GM21390 (cell line): ENCODE measurements around the gene PREP.

Experiments used
- ATAC-seq: cut with Tn5 transposase; IDR thresholded peaks from one replicate; pipeline ENCODE4 v1.9.1; 2021; ENCODE audit not compliant: unreplicated experiment

Gene PREP

DNA sequence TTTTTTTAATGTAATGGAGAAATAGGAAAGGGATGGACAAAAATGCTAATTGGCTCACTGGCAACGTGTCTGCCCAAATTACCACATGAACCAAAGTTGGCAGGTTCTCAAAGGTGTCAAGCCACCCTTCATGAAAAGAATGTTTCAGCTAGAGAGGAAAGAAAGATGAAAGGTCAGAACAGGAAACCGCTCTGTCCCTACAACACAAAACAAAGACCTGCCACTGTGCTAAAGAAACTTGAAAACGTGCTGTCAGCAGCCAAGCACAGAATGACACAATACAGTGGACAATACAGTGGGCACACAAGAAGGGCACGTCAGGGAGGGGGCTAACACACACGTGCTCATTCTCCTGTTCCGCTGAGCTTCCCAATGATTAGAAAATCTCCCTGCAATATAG lies 4.9 kb downstream of the PREP start:
- ATAC-seq = no peak

DNA sequence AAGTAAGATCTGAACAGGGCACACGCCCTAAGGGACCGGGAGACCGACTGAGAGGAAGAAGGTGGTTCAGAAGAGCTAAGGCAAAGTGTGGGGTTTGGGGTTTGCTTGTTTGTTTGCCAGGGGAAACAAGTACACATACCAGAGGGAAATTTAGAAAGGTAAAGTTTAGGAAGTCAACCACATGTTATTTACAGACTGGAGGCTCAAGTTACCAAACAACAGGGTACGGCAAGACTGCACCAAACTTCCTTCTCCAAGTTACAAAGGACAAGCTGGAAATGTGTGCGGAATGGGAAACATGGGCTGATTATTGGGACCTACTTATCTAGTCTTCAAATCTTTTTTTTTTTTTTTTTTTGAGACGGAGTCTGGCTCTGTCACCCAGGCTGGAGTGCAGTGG lies 11.2 kb downstream of the PREP start:
- ATAC-seq = no peak

DNA sequence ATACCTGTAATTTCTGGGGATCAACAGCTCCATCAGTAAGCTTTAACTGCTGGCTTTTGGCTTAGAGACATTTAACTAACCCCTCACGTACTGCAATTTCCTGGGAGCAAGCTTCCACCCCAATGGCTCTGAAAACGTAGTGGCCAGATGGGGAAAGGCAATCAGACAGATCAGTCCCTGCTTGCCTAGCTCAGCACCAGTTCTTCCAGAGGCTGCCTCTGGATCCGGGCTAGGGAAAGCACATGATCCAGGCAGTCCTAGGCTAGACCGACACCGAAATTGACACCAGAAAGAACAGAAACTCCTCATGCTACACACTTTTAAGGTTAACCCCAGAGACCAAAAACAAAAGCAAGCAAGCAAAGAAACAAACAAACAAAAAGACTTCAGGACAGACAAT lies 13.3 kb downstream of the PREP start:
- no peak for ATAC-seq

DNA sequence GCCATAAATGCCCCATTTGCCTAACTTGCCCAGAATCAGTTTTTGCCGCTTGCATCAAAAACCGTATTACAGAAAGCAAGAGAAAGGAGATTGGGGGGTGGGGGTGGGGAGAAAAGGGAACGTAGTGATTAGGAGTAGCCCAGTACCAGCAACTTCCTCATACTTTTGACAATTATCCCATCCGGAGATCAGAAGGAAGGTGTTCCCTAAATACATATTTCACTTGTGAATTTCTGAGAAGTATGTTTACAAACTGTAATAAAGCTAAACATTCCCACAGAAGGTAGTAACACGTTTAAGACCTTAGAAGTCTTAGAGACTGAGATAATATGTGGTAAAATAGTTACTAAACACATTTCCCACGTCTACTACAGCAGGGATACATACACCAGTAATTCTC lies 14.5 kb downstream of the PREP start:
- ATAC-seq = no peak

DNA sequence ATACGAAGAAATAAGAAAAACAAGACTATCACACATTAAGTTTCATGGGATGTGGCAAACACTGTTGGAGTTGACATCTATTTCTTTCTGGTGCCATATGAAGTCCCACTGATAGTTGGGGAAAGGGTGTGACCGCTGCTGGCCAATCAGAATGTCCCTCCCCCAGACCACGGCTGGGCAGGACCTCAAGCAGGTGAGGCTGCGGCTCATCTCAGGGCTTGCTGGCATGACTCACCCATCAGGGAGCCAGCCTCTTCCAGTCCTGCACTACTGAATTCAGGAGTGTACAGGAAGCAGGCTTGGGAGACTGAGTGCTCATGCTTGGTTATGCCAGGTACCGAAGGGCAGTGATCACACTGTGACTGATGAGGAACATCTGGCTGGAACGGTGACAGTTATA lies 18.9 kb downstream of the PREP start:
- no peak for ATAC-seq

DNA sequence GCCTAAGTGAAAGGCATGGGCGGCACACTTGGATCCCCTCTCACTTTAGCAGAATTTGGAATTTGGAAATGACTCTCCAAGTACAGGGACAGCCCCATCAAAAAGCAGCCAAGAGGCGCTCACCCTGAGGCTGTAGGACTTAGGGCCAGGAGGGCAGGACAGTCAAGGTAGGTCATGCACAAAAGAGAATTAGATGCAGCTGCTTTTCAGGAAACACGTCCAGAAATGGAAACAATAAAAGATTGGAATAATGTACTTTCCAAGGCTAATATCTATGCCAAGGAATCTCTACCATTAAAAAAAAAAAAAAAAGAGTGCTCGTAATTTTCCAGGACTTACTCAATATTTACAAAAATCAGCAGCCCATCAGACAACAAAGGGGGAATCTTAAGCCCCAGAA lies 19.9 kb downstream of the PREP start:
- no peak for ATAC-seq

DNA sequence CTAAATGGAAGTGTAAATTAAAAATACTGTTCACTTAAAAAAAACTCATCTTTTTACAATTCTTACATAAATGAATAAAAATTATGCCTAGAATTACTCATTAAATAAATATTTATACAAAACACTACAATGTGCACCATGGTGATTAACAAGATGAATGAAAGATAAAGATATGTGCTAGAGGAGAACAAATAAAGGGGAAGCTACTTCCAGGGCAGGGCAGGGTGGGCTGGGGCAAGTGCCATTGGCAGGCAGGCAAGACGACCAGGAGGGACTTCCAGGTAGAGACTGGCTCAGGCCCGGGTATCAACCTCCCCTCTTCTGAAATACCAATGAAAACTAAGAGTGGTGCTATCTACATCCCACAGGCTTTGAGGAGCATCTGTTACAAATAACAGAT lies 20.4 kb downstream of the PREP start:
- ATAC-seq = no peak

DNA sequence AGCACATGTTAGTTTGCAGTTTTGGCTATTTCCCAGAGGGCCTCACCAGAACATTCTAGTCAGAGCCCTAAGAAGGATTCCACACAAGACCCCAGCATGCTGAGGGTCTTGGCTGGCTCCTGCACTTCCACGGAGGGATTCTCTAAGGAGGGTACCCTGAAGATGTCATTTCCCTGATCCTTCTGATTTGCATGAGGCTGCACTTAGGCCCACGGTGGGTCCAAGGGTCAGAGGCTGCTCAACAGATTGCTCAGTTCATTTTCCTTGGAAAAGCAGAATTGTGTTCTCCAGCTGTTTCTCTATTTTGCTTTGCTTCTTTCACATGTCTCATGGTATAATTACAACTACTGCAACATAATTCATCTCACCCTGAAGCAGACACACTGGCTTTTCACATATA lies 22.2 kb downstream of the PREP start:
- ATAC-seq = no peak

DNA sequence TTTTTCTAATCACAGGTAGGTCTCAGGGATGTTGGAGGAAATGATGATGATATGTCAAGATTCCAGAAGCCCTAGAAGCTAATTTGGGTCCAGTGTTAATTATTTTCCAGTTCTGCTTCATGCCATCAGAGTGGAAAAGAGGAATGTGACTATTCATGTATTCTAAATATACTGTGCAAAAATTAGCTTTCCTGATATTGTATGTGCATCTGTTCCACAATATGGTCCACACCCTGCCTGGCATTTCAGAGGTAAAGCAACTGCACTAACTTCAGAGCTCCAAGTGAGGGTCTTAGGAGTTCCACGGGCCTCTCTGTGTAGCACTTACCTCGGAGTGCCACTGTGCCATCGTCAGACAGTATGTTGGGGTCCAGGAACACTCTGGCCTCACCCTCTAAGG lies 27.1 kb downstream of the PREP start:
- no peak for ATAC-seq

DNA sequence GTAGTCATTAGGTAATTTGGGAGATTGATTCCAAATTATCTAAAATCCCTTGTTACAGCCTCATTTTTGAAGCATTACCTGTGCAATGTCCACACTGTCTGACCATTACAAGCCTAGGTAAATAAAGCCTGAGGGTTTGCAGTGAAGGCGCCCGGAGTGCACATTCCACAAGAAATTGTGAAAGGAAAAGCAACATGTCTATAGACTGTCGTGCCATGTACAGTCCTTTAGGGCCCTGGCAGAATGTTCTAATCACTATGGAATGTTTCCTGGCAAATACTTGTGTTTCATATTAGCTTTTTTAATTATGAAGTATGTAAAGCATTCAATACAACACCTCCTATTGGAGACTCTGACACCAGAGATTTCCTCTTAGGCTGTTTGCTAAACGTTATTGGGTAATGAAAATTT lies 28.9 kb downstream of the PREP start:
- ATAC-seq = no peak

DNA sequence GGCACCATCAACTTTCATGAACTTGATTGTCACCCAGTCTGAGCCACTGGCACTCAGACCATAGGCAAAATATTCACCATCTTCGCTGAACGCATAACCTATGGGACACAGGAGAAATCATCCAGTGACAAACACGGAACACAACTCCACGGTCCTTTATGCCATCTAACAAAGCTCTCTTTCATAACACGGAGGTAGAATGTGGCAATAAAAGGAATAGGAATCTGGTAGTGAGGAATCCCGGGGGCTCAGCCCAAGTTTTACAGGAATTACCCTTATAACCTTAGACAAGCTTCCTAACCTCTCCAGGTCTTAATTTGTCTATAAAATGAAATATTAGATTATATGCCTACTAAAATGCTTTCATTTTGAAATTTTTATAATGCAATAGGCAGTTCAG lies 29.4 kb downstream of the PREP start:
- ATAC-seq = no peak

DNA sequence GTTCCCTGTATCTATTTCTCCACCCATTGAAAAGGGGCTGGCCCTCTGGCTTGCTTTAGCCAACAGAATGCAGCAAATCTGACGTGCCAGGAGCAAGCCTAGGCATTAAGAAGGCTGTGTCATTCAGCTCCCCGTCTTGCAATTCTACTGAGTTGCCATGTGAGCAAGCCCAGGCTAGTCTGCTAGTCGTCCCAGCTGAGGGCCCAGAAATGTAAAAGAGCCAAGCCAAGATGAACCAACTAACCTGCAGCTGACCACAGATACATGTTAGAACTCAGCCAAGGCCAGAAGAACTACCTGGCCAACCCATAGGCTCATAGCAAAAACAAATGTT lies 30.1 kb downstream of the PREP start:
- ATAC-seq = no peak

DNA sequence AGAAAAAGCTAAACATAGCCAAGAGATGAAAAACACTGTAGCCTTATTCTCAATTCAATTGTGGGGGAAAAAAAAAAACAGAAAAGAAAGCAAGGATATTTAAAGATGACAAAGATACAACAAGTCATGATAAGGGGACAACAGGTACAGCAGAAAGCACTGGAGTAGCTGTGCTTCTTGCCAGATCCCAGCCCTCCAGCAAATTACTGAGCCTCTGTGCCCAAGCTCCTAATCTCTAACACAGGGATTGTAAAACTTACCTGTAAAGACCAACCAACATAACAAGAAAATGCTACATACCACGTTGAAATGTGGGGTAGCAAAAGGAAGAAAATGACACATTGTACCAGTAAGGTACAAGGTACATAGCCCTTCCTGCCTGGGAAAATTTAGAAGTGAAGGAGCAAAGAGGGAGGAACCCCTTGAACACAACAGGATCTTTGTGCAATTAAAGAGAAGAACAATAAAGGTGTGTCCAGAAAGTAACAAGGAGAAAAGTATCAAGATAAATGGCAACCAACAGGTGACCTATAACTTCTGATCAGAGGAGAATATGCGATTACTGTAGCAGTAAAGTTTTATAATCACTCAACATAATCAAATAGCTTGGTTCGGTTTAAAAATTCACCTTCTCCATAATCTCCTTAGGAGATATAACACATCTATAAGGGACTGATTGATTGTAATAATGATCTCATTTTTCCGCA lies 30.6 kb downstream of the PREP start:
- no peak for ATAC-seq

DNA sequence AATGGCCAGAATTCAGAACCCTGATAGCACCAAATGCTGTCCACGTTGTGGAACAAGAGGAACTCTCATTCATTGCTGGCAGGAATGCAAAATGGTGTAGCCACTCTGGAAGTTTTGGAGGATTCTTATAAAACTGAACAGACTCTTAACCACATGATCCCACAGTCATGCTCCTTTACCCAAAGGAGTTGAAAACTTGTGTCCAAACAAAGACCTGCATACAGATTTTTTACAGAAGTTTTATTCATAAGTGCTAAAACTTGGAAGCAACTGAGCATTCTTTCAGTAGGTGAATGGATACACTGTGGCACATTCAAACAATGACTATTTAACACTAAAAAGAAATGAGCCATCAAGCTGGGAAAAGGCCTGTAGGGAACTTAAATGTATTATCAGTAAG lies 32.5 kb downstream of the PREP start:
- no peak for ATAC-seq

DNA sequence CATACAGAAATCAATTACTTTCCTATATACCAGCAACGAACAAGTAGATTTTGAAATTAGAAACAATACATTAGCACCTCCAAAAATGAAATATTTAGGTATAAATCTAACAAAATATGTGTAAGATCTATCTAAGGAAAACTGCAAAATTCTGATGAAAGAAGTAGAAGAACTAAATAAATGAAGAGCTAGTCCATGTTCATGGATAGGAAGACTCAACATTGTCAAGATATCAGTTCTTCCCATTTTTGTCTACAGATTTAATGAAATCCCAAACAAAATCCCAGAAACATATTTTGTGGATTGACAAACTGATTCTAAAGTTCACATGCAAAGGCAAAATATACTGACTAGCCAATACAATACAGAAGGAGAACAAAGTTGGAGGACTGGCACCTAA lies 33.7 kb downstream of the PREP start:
- ATAC-seq = no peak

DNA sequence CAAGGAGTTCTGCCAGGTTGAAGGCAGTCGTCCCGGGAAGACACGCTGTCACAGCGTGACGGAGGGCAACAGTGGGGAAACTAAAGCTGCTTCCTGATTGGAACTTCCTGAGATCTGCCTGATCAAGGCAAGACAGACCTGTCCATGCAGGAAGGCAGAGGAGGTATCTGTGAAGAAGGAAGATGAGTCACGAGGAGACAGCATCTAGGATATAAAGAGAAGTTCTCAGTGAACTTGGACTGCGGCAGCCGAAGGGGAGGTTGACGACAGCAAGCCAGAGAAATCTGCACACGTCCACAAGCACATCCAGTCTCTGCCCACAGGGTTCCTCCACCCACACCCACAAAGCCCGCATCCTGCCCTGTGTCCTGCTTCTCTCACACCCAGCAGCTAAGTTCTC lies 38.6 kb downstream of the PREP start:
- no peak for ATAC-seq

DNA sequence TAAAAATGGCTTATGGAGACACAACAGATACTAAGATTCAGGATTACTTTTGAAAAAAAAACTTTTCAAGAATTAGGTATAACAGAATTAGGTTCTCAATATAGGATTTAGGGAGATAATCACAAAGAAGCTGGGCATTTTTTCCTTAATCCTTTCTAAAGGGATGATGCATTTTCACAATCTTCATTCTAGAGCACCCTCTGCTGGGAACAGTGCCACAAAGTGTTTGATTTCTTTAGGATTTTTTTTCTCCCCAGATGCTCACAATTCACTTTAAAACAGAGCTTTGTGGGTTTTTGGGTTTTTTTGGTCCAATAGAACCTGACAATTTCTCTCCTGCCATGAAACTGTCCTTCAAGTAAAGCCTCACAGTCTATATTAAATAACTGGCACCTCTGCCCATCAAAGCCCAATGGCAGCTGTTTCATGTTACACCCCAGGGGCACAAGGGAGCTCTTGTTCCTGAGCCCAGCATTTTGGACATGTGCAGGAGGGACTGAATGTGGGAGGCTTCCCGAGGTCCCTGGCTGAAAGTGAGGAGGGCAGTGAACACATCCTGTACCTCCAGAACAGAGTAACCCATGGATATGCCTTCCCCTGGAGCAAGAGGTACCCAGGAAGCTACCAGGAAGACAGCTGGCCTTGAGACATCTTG lies 39.7 kb downstream of the PREP start:
- ATAC-seq = no peak

DNA sequence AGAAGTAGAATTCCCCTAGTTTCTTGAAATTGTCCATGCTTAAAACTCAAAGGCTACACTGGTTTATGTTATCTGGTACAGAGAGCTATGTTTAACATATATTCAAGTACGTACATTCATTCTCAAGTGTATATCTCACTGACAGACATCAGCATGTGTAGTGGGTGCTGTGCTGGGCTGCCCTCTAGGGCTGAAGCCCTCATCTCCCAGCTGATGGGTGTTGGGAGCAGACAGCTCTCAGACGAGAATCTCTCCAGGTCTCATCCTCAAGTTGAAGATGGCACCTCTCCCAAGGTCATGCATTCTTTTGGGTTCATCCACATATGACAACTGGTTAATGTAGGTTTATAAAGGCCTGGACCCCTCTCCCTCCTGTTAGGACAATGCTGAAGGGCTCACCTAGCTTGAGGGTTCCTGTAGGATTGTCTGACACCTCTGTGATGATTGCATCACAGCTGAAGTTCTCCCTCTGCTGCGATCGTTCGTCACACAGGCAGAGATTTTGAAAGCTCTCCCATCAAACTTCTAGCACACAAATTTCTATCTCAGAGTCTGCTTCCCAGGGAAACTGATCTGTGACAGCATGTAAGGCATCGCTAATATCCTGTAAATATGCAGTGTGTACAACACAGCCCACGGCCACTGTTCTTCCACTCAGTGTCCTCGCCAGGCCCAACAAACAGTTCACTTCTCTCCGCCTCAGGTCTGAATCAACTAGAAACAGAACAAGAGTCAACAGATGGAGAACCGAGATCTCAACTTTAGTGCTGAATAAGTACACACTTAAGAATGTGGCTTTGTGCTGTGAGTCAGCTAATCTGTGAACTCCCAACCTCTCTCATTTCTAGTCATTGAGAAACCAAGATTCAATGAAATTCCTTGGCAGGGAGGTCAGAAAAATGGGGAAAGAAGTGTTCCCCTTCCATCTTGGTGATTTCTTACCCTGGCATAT lies 43.2 kb downstream of the PREP start:
- ATAC-seq = no peak

DNA sequence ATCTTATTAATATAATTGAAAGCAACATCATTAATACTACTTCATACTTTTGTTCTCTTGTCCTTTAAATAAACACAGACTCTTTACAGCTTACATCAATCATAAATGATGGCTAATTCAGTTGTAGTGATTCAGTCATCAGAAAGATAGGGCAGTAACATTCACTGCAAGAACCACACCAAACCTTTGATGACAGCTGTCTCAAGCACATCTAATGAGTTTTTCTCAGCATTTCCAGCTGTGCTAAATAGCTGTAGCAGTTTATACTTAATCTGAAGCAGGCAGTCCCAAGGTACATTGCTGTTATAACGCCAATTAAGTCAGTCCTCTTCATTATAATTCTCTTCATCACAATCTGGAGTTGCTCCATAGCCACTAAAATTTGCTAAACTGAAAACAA lies 45.7 kb downstream of the PREP start:
- no peak for ATAC-seq

DNA sequence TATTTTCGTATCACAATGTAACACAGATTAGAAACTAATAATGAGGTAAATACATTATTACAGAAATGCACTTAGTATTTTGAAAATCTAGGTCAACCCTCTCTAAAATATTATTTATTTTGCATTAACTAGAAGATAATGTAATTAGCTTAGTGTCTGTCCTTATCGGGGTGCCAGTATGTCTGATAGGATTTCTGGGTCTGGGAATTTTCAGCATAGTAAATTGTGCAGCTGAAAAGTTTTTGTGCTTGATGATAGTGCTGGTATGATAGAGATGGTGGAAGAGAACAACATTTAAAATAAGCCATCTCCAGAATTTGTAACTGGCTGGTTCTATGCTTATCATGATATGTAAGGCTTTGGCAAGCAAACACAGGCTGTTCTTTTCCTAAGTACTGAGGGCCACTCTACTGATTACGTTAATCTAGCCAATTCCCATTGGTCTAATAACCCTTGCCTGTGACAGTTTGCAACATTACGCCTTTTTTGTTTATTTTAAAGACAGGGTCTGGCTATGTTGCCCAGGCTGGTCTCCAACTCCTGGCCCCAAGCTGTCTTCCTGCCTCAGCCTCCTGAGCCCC lies 50.8 kb downstream of the PREP start:
- ATAC-seq = no peak

DNA sequence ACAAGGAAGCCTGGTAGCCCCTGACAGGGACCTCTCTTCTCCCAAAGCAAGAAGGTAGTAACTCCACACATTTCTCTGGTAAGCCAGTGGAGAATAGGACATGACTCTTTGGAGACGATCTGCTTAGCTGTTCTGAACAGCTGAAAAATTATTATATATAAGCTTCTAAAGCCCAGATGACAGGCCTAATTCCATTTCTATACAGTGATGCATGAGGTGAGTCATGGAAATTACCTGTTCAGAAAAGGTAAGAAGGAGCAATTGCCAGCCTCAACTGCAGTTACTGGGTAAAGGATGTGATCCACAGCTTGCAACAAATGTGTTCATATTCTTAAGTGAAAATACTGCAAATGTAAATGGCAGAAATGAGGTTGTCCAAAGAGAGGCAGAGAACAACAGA lies 54.0 kb downstream of the PREP start:
- no peak for ATAC-seq

DNA sequence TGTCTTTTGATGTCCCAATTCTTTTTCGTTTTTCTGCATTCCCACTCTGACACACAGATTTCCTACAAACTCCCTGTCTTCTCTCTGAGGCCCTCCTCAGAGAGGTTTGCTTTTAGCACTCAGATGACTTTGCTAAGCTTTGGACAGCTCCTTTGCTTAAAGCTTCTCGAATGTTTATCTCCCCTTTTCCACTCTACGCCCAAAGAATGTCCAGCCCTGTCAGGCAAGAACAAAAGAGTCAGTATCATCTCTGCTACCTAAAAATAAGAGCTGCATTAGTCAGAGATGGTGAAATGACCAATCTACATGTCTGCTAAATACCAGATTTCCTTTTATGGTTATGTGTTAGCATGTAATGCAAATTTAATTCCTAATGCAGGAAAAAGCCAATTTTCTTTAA lies 56.8 kb downstream of the PREP start:
- no peak for ATAC-seq
